PFSK-1 (cell line): Measurements from ENCODE around the gene RGS7.

Experiments used
- POLR2AphosphoS5 ChIP-seq: IDR thresholded peaks from 2 replicates; pipeline ENCODE4 v1.6.1; 2012; ENCODE audit warnings: low read depth, mild to moderate bottlenecking, control low read depth, low read length, moderate library complexity
- REST ChIP-seq, 2 experiments: IDR thresholded peaks; 2 replicates each; pipeline versions ENCODE4 v1.6.1 to v1.8.0; 2011 to 2012; ENCODE audit warnings: low read depth in 2 of 2, low read length in 2 of 2, control low read depth in 1 of 2, inconsistent platforms in 1 of 2, mild to moderate bottlenecking in 1 of 2, moderate library complexity in 1 of 2; ENCODE audit not compliant: insufficient read depth in 1 of 2
- SIN3A ChIP-seq: IDR thresholded peaks from 2 replicates; pipeline ENCODE4 v1.6.1; 2012; ENCODE audit warnings: mild to moderate bottlenecking, low read length, moderate library complexity, borderline replicate concordance; ENCODE audit not compliant: insufficient read depth
- TAF1 ChIP-seq: IDR thresholded peaks from 2 replicates; pipeline ENCODE4 v1.6.1; 2012; ENCODE audit warnings: low read length, control low read depth, borderline replicate concordance; ENCODE audit not compliant: insufficient read depth

- TF ChIP-seq POLR2AphosphoS5 (no peak), REST (IDR thresholded peaks at IDR 0.05; ENCODE audit: insufficient read depth in 1 of 2, low read depth in 2 of 2, low read length in 2 of 2) (no peak), TAF1 (no peak), SIN3A (no peak)
Observed at GRCh38 chr1:241357366-241358340, 648 bp upstream of the RGS7 start.
